GM12878 (cell line): ENCODE results near the gene SORCS2. TPM values are rescaled to one million over a fixed set of nuclear protein-coding genes. Genes with fewer than 3 reads are reported as not detected.

Source experiments
- ATAC-seq: fragments of 200-7000 bp; cut with Tn5 transposase; 3 replicates; pipeline ENCODE4 v1.9.1; 2020; ENCODE audit warnings: mild to moderate bottlenecking, moderate library complexity
- BruUV-seq: library from RNA; stranded (reverse); fragments of 400-500 nt; replicated peaks from 2 replicates; lab custom pipeline; 2021; lab: Mats Ljungman, UMichigan
- CTCF ChIA-PET: fragments of 300-600 bp; sonication (Branson Sonifier 250); formaldehyde crosslinking; extraction: SDS; loops from one replicate; lab custom pipeline; 2021; ENCODE audit warnings: inconsistent platforms; lab: Yijun Ruan, JAX
- POLR2A ChIA-PET: fragments of 350-600 bp; formaldehyde crosslinking; extraction: SDS; loops from one replicate; lab custom pipeline; 2021; ENCODE audit warnings: inconsistent platforms; lab: Charles Lee
- RAD21 ChIA-PET: fragments of 300-600 bp; sonication (Branson Sonifier 250); formaldehyde crosslinking; loops from one replicate; lab custom pipeline; 2023; ENCODE audit warnings: antibody characterized with exemption; ENCODE audit not compliant: unreplicated experiment; lab: Charles Lee
- SMC1A ChIA-PET: fragments of 300-600 bp; sonication (Branson Sonifier 250); formaldehyde crosslinking; loops from one replicate; lab custom pipeline; 2023; ENCODE audit not compliant: unreplicated experiment, uncharacterized antibody; lab: Charles Lee
- DNase-seq: peaks from one replicate; pipeline ENCODE4 v3.0.0-alpha.2; 2011; ENCODE audit warnings: low read depth, low spot score
- FAIRE-seq: peaks from 3 replicates; lab custom pipeline; 2011; peaks lifted over from hg19 to GRCh38; lab: Jason Lieb, UNC
- H2AFZ ChIP-seq: 2 replicates; pipeline ENCODE4 v1.6.0; 2011; ENCODE audit warnings: low read depth, low read length, control low read depth; ENCODE audit not compliant: control insufficient read depth
- H3K27ac ChIP-seq: 2 replicates; pipeline ENCODE4 v1.5.1; 2011; ENCODE audit warnings: control low read depth; ENCODE audit not compliant: control insufficient read depth, insufficient read depth
- H3K27me3 ChIP-seq, 2 experiments: replicated peaks in 1 of 2; 2 replicates each; pipeline versions ENCODE4 v1.6.0 to v1.6.1; 2011; ENCODE audit warnings: low read length in 1 of 2; ENCODE audit not compliant: control insufficient read depth in 2 of 2, insufficient read depth in 2 of 2
- H3K36me3 ChIP-seq, 2 experiments: 2 replicates each; pipeline ENCODE4 v1.5.1; 2011; ENCODE audit warnings: low read length in 1 of 2; ENCODE audit not compliant: control insufficient read depth in 2 of 2, insufficient read depth in 2 of 2
- H3K4me1 ChIP-seq: 2 replicates; pipeline ENCODE4 v1.6.1; 2011; ENCODE audit warnings: mild to moderate bottlenecking, low read length, moderate library complexity, mixed read lengths; ENCODE audit not compliant: control insufficient read depth, insufficient read depth
- H3K4me2 ChIP-seq: 2 replicates; pipeline ENCODE4 v1.6.0; 2011; ENCODE audit warnings: control low read depth; ENCODE audit not compliant: control insufficient read depth, insufficient read depth
- H3K4me3 ChIP-seq: fragments of 200-600 bp; sonication (generic); 2 replicates; pipeline ENCODE4 v1.5.1; 2016
- H3K79me2 ChIP-seq: 2 replicates; pipeline ENCODE4 v1.6.0; 2011; ENCODE audit warnings: low read length; ENCODE audit not compliant: control insufficient read depth, insufficient read depth
- H3K9ac ChIP-seq: 2 replicates; pipeline ENCODE4 v1.8.0; 2011; ENCODE audit warnings: low read length, control low read depth, mixed read lengths; ENCODE audit not compliant: control insufficient read depth, insufficient read depth
- H3K9me3 ChIP-seq: replicated peaks from 3 replicates; pipeline ENCODE4 v1.5.1; 2011; ENCODE audit warnings: mild to moderate bottlenecking, low read length; ENCODE audit not compliant: control insufficient read depth, insufficient read depth
- H4K20me1 ChIP-seq: 2 replicates; pipeline ENCODE4 v1.6.0; 2011; ENCODE audit not compliant: control insufficient read depth, insufficient read depth
- BCL11A ChIP-seq: IDR thresholded peaks from 2 replicates; pipeline ENCODE4 v1.6.1; 2011; ENCODE audit warnings: low read depth, low read length
- BHLHE40 ChIP-seq, 2 experiments: fragments of 450-650 bp in 1 of 2; IDR thresholded peaks; 2 replicates each; pipeline ENCODE4 v1.6.1; 2011 to 2017; ENCODE audit warnings: low read depth in 2 of 2, borderline replicate concordance in 1 of 2, improper control_type of control experiment in 1 of 2, low read length in 1 of 2, mild to moderate bottlenecking in 1 of 2
- CEBPB ChIP-seq, 2 experiments: fragments of 150-350 bp in 1 of 2; IDR thresholded peaks; 2 replicates each; pipeline ENCODE4 v1.6.1; 2012 to 2014; ENCODE audit warnings: low read depth in 2 of 2, low read length in 2 of 2, borderline replicate concordance in 1 of 2, inconsistent platforms in 1 of 2
- CHD2 ChIP-seq: IDR thresholded peaks from 2 replicates; pipeline ENCODE4 v1.6.1; 2011; ENCODE audit warnings: low read depth, low read length, improper control_type of control experiment, borderline replicate concordance
- EED ChIP-seq: sonication (generic); IDR thresholded peaks from 2 replicates; pipeline ENCODE4 v1.6.1; 2016; ENCODE audit warnings: antibody characterized with exemption, low read depth
- ESRRA ChIP-seq: IDR thresholded peaks from 2 replicates; pipeline ENCODE4 v1.6.1; 2012; ENCODE audit warnings: mild to moderate bottlenecking, low read length, improper control_type of control experiment
- FOS ChIP-seq: IDR thresholded peaks from 3 replicates; pipeline ENCODE4 v1.6.1; 2011; ENCODE audit warnings: borderline replicate concordance; ENCODE audit not compliant: insufficient read length; ENCODE audit errors: extremely low read depth
- IKZF1 ChIP-seq: fragments of 450-650 bp; conservative IDR thresholded peaks from 2 replicates; pipeline ENCODE4 v1.6.1; 2017; ENCODE audit warnings: antibody characterized with exemption, mild to moderate bottlenecking
- MTA3 ChIP-seq: IDR thresholded peaks from 2 replicates; pipeline ENCODE4 v1.6.1; 2012; ENCODE audit warnings: low read length, inconsistent platforms, borderline replicate concordance
- NBN ChIP-seq: fragments of 450-650 bp; IDR thresholded peaks from 2 replicates; pipeline ENCODE4 v1.6.1; 2016
- PAX5 ChIP-seq: IDR thresholded peaks from 2 replicates; pipeline ENCODE4 v1.6.1; 2011; ENCODE audit warnings: low read depth, low read length, borderline replicate concordance
- PAX8 ChIP-seq: fragments of 450-650 bp; IDR thresholded peaks from 2 replicates; pipeline ENCODE4 v1.6.1; 2017; ENCODE audit warnings: mild to moderate bottlenecking, moderate library complexity
- POLR2AphosphoS5 ChIP-seq: IDR thresholded peaks from 2 replicates; pipeline ENCODE4 v1.6.1; 2011; ENCODE audit warnings: mild to moderate bottlenecking, low read length, inconsistent platforms
- RELA ChIP-seq: fragments of 450-650 bp; IDR thresholded peaks from 2 replicates; pipeline ENCODE4 v1.8.0; 2014; ENCODE audit warnings: borderline replicate concordance; ENCODE audit not compliant: partially characterized antibody
- SMAD1 ChIP-seq: fragments of 450-650 bp; IDR thresholded peaks from 2 replicates; pipeline ENCODE4 v1.6.1; 2018; ENCODE audit warnings: mild to moderate bottlenecking, low read depth; ENCODE audit not compliant: partially characterized antibody
- ZNF274 ChIP-seq: IDR thresholded peaks from one replicate; pipeline ENCODE4 v1.8.0; 2011; ENCODE audit not compliant: insufficient read length, insufficient read depth
- WGBS: methylation state at CpG from one replicate; pipeline ENCODE4 v1.1.6; 2016; ENCODE audit warnings: low lambda C conversion rate; ENCODE audit not compliant: insufficient replicate concordance, insufficient coverage; ENCODE audit errors: missing lambda C conversion rate; 5-methylcytosine and 5-hydroxymethylcytosine counted together
- in situ Hi-C: fragments of 300-500 bp; cut with MboI; formaldehyde crosslinking; loops from 9 replicates; pipeline ENCODE4 v1.14.3; 2018; ENCODE audit warnings: mixed read lengths
- intact Hi-C: fragments of 100-400 bp; cut with micrococcal nuclease; formaldehyde crosslinking; loops from one replicate; pipeline ENCODE4 v1.14.2; 2022; ENCODE audit not compliant: unreplicated experiment
- polyA plus RNA-seq, 11 experiments: library from polyadenylated mRNA; depleted of rRNA in 4 of 11; unstranded in 6 of 11; stranded (reverse) in 5 of 11; fragments of >200 nt; fragmentation: Nextera tagmentation in 4 of 11; fragmentation: Illumina TruSeq in 1 of 11; extraction: Ambion mirVana in 4 of 11; extraction: Trizol in 1 of 11; gene quantifications; 1 replicate in 1 of 11; 2 replicates in 10 of 11; pipeline versions ENCODE4 v1.2.1 to v1.2.3, GENCODE V29; 2011 to 2016; ENCODE audit warnings: inconsistent platforms in 2 of 11, missing spikeins in 2 of 11, low read depth in 1 of 11
- total RNA-seq, 4 experiments: library from RNA; depleted of rRNA in 3 of 4; stranded (reverse); fragments of >200 nt in 3 of 4; fragmentation: Illumina TruSeq in 1 of 4; extraction: Trizol in 1 of 4; gene quantifications; 2 replicates each; pipeline versions ENCODE4 v1.2.1 to v1.2.3, GENCODE V29; 2013 to 2021
- TF ChIP-seq, protein P1 (sequence below): fragments of 450-650 bp; IDR thresholded peaks from 2 replicates; pipeline ENCODE4 v1.6.1; 2017; ENCODE audit warnings: borderline replicate concordance
- TF ChIP-seq, protein P2 (sequence below): fragments of 450-650 bp; IDR thresholded peaks from 2 replicates; pipeline ENCODE4 v1.6.1; 2016; ENCODE audit warnings: mild to moderate bottlenecking

SORCS2 gene
- total and polyA plus RNA-seq, 10 of the 15 experiments (the other 5 are each of a cell fraction or from before 2014, with no cell fraction given), result 0.01 to 0.15 (median 0.05) TPM; not detected in 5

DNA sequence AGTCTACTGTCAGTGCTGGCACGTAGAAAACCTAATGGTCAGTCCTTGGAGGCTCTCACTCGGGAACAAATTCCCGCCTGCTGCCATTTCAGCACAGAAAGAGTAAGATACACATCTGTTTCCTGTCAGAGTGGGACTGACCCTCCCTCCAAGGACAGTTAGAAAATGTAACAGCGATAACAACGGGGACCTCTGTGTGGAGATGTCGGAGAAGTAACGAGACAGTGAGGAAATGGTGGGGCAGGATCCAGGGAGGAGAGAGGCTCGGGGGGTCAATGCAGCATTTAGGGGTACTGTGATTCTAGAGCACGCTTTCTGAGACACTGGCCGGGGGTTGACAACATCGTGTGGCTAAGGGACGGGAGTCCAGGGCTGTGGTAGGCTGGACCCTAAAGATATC, 36.0 kb upstream of the SORCS2 start:
- FAIRE-seq, result no peak
- Histone ChIP-seq H3K27ac (no peak overlapping the region), H3K36me3 (no peaks in the 10 kb centered on the region), H3K9me3 (no peaks in the 10 kb centered on the region), H3K4me3 (no peak overlapping the region), H2AFZ (no peak overlapping the region), H3K4me1 (no peaks in the 10 kb centered on the region), H3K9ac (no peak overlapping the region), H3K4me2 (no peak overlapping the region), H4K20me1 (no peaks in the 10 kb centered on the region), H3K27me3 (peaks cover 3 to 6% of the 10 kb centered on the region in 2 experiments; a peak in 3 of 4 replicates), H3K79me2 (no peaks in the 10 kb centered on the region)
- intact Hi-C loops, result no loop called here
- no TSS peak for BruUV-seq
- SMC1A ChIA-PET, result no interaction called here
- no peak for DNase-seq
- 5% methylated on average over 12 of the region's 12 CpGs for WGBS
- CTCF ChIA-PET, result interaction anchor here (1.3 kb wide), 1 partner anchor 179 kb away, joined by 3 read pairs; no protein-coding TSS in a partner anchor
- in situ Hi-C loops, result no loop called here
- RAD21 ChIA-PET, result no interaction called here
- POLR2A ChIA-PET, result no interaction called here
- no peak for TF ChIP-seq MTA3
- no peak for TF ChIP-seq PAX8
- no peak for TF ChIP-seq PAX5
- no peak for TF ChIP-seq CEBPB (IDR thresholded peaks at IDR 0.05; ENCODE audit: borderline replicate concordance in 1 of 2, low read depth in 2 of 2, low read length in 2 of 2)
- TF ChIP-seq ESRRA, result no peak
- no peak for TF ChIP-seq CHD2
- no peak for TF ChIP-seq NBN
- TF ChIP-seq IKZF1, result no peak
- TF ChIP-seq RELA, result no peak
- no peak for TF ChIP-seq POLR2AphosphoS5
- no peak for TF ChIP-seq BHLHE40 (IDR thresholded peaks at IDR 0.05; ENCODE audit: borderline replicate concordance in 1 of 2, low read depth in 2 of 2, low read length in 1 of 2)
- no peak for TF ChIP-seq EED
- no peak for TF ChIP-seq ZNF274
- TF ChIP-seq FOS, result no peak
- TF ChIP-seq BCL11A, result no peak
- TF ChIP-seq, protein P1, sequence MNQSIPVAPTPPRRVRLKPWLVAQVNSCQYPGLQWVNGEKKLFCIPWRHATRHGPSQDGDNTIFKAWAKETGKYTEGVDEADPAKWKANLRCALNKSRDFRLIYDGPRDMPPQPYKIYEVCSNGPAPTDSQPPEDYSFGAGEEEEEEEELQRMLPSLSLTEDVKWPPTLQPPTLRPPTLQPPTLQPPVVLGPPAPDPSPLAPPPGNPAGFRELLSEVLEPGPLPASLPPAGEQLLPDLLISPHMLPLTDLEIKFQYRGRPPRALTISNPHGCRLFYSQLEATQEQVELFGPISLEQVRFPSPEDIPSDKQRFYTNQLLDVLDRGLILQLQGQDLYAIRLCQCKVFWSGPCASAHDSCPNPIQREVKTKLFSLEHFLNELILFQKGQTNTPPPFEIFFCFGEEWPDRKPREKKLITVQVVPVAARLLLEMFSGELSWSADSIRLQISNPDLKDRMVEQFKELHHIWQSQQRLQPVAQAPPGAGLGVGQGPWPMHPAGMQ, result no peak
- TF ChIP-seq, protein P2, sequence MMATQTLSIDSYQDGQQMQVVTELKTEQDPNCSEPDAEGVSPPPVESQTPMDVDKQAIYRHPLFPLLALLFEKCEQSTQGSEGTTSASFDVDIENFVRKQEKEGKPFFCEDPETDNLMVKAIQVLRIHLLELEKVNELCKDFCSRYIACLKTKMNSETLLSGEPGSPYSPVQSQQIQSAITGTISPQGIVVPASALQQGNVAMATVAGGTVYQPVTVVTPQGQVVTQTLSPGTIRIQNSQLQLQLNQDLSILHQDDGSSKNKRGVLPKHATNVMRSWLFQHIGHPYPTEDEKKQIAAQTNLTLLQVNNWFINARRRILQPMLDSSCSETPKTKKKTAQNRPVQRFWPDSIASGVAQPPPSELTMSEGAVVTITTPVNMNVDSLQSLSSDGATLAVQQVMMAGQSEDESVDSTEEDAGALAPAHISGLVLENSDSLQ, result no peak
- no peak for TF ChIP-seq SMAD1
- ATAC-seq, result no peak
